ENCODE results near the gene SDK1. TPM values are rescaled to one million over a fixed set of nuclear protein-coding genes. Genes with fewer than 3 reads are reported as not detected.

SDK1 gene
- total and polyA plus RNA-seq, 4 experiments from 2014 or later = 0.06 to 0.26 TPM; not detected in 2

- Histone ChIP-seq H3K9me3 (ENCODE audit: control insufficient read depth in 1 of 2, low read length in 2 of 2) (no peaks in the 10 kb centered on the region), H3K27me3 (ENCODE audit: insufficient read depth, low read length) (no peaks in the 10 kb centered on the region), H3K4me3 (ENCODE audit: low read length in 2 of 2) (no peak overlapping the region), H3K4me1 (ENCODE audit: insufficient read depth, low read length) (no peaks in the 10 kb centered on the region), H3K36me3 (ENCODE audit: insufficient read depth, low read length) (no peaks in the 10 kb centered on the region), H3K27ac (ENCODE audit: low read depth, low read length) (no peak overlapping the region)
- Mint-ChIP-seq H3K27ac (no peak overlapping the region), H3K27me3 (peaks cover 3 to 12% of the 10 kb centered on the region in 2 donors), H3K4me1 (no peaks in the 10 kb centered on the region), H3K4me3 (no peak overlapping the region), H3K9me3 (no peaks in the 10 kb centered on the region), H3K36me3 (no peaks in the 10 kb centered on the region)
- ChIA-PET CTCF (ENCODE audit: partially characterized antibody) (no interaction called here), POLR2A (ENCODE audit: partially characterized antibody) (no interaction called here)
- no peak for DNase-seq
- intact Hi-C loops (cut with micrococcal nuclease) = no loop called here
Measured at GRCh38 chr7:3884543-3884942, 583.5 kb downstream of the SDK1 start.

- Mint-ChIP-seq H3K27me3 (peaks cover 1 to 8% of the 10 kb centered on the region in 2 donors), H3K36me3 (no peaks in the 10 kb centered on the region), H3K4me1 (no peaks in the 10 kb centered on the region), H3K27ac (no peak overlapping the region), H3K4me3 (no peak overlapping the region), H3K9me3 (no peaks in the 10 kb centered on the region)
- intact Hi-C loops (cut with micrococcal nuclease) = no loop called here
- Histone ChIP-seq H3K27me3 (ENCODE audit: insufficient read depth, low read length) (no peaks in the 10 kb centered on the region), H3K9me3 (ENCODE audit: control insufficient read depth in 1 of 2, low read length in 2 of 2) (no peaks in the 10 kb centered on the region), H3K27ac (ENCODE audit: low read depth, low read length) (no peak overlapping the region), H3K4me1 (ENCODE audit: insufficient read depth, low read length) (no peaks in the 10 kb centered on the region), H3K4me3 (ENCODE audit: low read length in 2 of 2) (no peak overlapping the region), H3K36me3 (ENCODE audit: insufficient read depth, low read length) (no peaks in the 10 kb centered on the region)
- no peak for DNase-seq
- POLR2A ChIA-PET (ENCODE audit: partially characterized antibody) = no interaction called here
- CTCF ChIA-PET (ENCODE audit: partially characterized antibody) = no interaction called here
Measured at GRCh38 chr7:3887096-3887690, 586.1 kb downstream of the SDK1 start.

GRCh38 chr7:3888096-3888495 is 587.0 kb downstream of the SDK1 start:
- ChIA-PET CTCF (ENCODE audit: partially characterized antibody) (no interaction called here), POLR2A (ENCODE audit: partially characterized antibody) (no interaction called here)
- H3K4me1 ChIP-seq (ENCODE audit: insufficient read depth, low read length) = no peaks in the 10 kb centered on the region
- no peak overlapping the region for H3K4me3 Mint-ChIP-seq
- DNase-seq = no peak
- no peaks in the 10 kb centered on the region for H3K4me1 Mint-ChIP-seq
- H3K27ac ChIP-seq (ENCODE audit: low read depth, low read length) = no peak overlapping the region
- no peaks in the 10 kb centered on the region for H3K9me3 Mint-ChIP-seq
- H3K36me3 ChIP-seq (ENCODE audit: insufficient read depth, low read length) = no peaks in the 10 kb centered on the region
- no peaks in the 10 kb centered on the region for H3K36me3 Mint-ChIP-seq
- intact Hi-C loops (cut with micrococcal nuclease) = no loop called here
- H3K4me3 ChIP-seq (ENCODE audit: low read length in 2 of 2) = no peak overlapping the region
- no peaks in the 10 kb centered on the region for H3K27me3 ChIP-seq (ENCODE audit: insufficient read depth, low read length)
- H3K9me3 ChIP-seq (ENCODE audit: control insufficient read depth in 1 of 2, low read length in 2 of 2) = no peaks in the 10 kb centered on the region
- H3K27ac Mint-ChIP-seq = no peak overlapping the region
- peaks cover 1 to 6% of the 10 kb centered on the region in 2 donors for H3K27me3 Mint-ChIP-seq

GRCh38 chr7:3892157-3892556 is 591.1 kb downstream of the SDK1 start:
- DNase-seq = no peak
- peaks cover 2% of the 10 kb centered on the region in 2 donors for H3K27me3 Mint-ChIP-seq
- no peaks in the 10 kb centered on the region for H3K9me3 ChIP-seq (ENCODE audit: control insufficient read depth in 1 of 2, low read length in 2 of 2)
- no peak overlapping the region for H3K4me3 ChIP-seq (ENCODE audit: low read length in 2 of 2)
- intact Hi-C loops (cut with micrococcal nuclease) = no loop called here
- H3K27me3 ChIP-seq (ENCODE audit: insufficient read depth, low read length) = no peaks in the 10 kb centered on the region
- no peaks in the 10 kb centered on the region for H3K4me1 Mint-ChIP-seq
- no peaks in the 10 kb centered on the region for H3K9me3 Mint-ChIP-seq
- no peak overlapping the region for H3K27ac ChIP-seq (ENCODE audit: low read depth, low read length)
- POLR2A ChIA-PET (ENCODE audit: partially characterized antibody) = no interaction called here
- H3K36me3 ChIP-seq (ENCODE audit: insufficient read depth, low read length) = no peaks in the 10 kb centered on the region
- no peaks in the 10 kb centered on the region for H3K4me1 ChIP-seq (ENCODE audit: insufficient read depth, low read length)
- no peaks in the 10 kb centered on the region for H3K36me3 Mint-ChIP-seq
- CTCF ChIA-PET (ENCODE audit: partially characterized antibody) = no interaction called here
- no peak overlapping the region for H3K27ac Mint-ChIP-seq
- H3K4me3 Mint-ChIP-seq = no peak overlapping the region

- no peaks in the 10 kb centered on the region for H3K9me3 ChIP-seq (ENCODE audit: control insufficient read depth in 1 of 2, low read length in 2 of 2)
- Mint-ChIP-seq H3K27ac (peak overlapping the region in 1 of 7 donors; percentile 69), H3K9me3 (no peaks in the 10 kb centered on the region), H3K27me3 (peaks cover 2% of the 10 kb centered on the region in 2 donors), H3K36me3 (no peaks in the 10 kb centered on the region), H3K4me1 (no peaks in the 10 kb centered on the region), H3K4me3 (no peak overlapping the region)
- DNase-seq = no peak
- no peak overlapping the region for H3K4me3 ChIP-seq (ENCODE audit: low read length in 2 of 2)
- POLR2A ChIA-PET (ENCODE audit: partially characterized antibody) = no interaction called here
- intact Hi-C loops (cut with micrococcal nuclease) = no loop called here
- H3K4me1 ChIP-seq (ENCODE audit: insufficient read depth, low read length) = no peaks in the 10 kb centered on the region
- H3K27ac ChIP-seq (ENCODE audit: low read depth, low read length) = no peak overlapping the region
- no peaks in the 10 kb centered on the region for H3K36me3 ChIP-seq (ENCODE audit: insufficient read depth, low read length)
- CTCF ChIA-PET (ENCODE audit: partially characterized antibody) = interaction anchor here (2.1 to 8.2 kb wide), 2 partner anchors 591 to 1028 kb away, joined by 14 to 62 read pairs; partner anchors contain the start of gene SDK1
- H3K27me3 ChIP-seq (ENCODE audit: insufficient read depth, low read length) = no peaks in the 10 kb centered on the region
Measured at GRCh38 chr7:3892686-3893085, 591.6 kb downstream of the SDK1 start.

GRCh38 chr7:3893151-3893788 is 592.2 kb downstream of the SDK1 start:
- Mint-ChIP-seq H3K4me1 (no peaks in the 10 kb centered on the region), H3K36me3 (no peaks in the 10 kb centered on the region), H3K27me3 (peaks cover 2% of the 10 kb centered on the region in 2 donors), H3K4me3 (no peak overlapping the region), H3K9me3 (no peaks in the 10 kb centered on the region), H3K27ac (no peak overlapping the region)
- POLR2A ChIA-PET (ENCODE audit: partially characterized antibody) = no interaction called here
- Histone ChIP-seq H3K4me3 (ENCODE audit: low read length in 2 of 2) (no peak overlapping the region), H3K4me1 (ENCODE audit: insufficient read depth, low read length) (no peaks in the 10 kb centered on the region), H3K36me3 (ENCODE audit: insufficient read depth, low read length) (no peaks in the 10 kb centered on the region), H3K9me3 (ENCODE audit: control insufficient read depth in 1 of 2, low read length in 2 of 2) (no peaks in the 10 kb centered on the region), H3K27me3 (ENCODE audit: insufficient read depth, low read length) (no peaks in the 10 kb centered on the region), H3K27ac (ENCODE audit: low read depth, low read length) (no peak overlapping the region)
- DNase-seq = no peak
- CTCF ChIA-PET (ENCODE audit: partially characterized antibody) = interaction anchor here (0.9 to 8.2 kb wide), 3 partner anchors 592 to 1028 kb away, joined by 3 to 62 read pairs (median 14); partner anchors contain the start of gene SDK1
- intact Hi-C loops (cut with micrococcal nuclease) = no loop called here

- intact Hi-C loops (cut with micrococcal nuclease) = no loop called here
- POLR2A ChIA-PET (ENCODE audit: partially characterized antibody) = no interaction called here
- no peaks in the 10 kb centered on the region for H3K4me1 Mint-ChIP-seq
- H3K4me3 ChIP-seq (ENCODE audit: low read length in 2 of 2) = no peak overlapping the region
- H3K4me1 ChIP-seq (ENCODE audit: insufficient read depth, low read length) = no peaks in the 10 kb centered on the region
- no peaks in the 10 kb centered on the region for H3K36me3 Mint-ChIP-seq
- no peak overlapping the region for H3K27ac Mint-ChIP-seq
- no peaks in the 10 kb centered on the region for H3K36me3 ChIP-seq (ENCODE audit: insufficient read depth, low read length)
- no peak for DNase-seq
- CTCF ChIA-PET (ENCODE audit: partially characterized antibody) = interaction anchor here (0.9 to 8.2 kb wide), 4 partner anchors 16 to 1029 kb away, joined by 3 to 62 read pairs (median 10); partner anchors contain the start of gene SDK1
- no peaks in the 10 kb centered on the region for H3K9me3 ChIP-seq (ENCODE audit: control insufficient read depth in 1 of 2, low read length in 2 of 2)
- H3K4me3 Mint-ChIP-seq = no peak overlapping the region
- no peaks in the 10 kb centered on the region for H3K27me3 ChIP-seq (ENCODE audit: insufficient read depth, low read length)
- H3K27ac ChIP-seq (ENCODE audit: low read depth, low read length) = no peak overlapping the region
- no peaks in the 10 kb centered on the region for H3K9me3 Mint-ChIP-seq
- H3K27me3 Mint-ChIP-seq = peaks cover 2% of the 10 kb centered on the region in 2 donors
Measured at GRCh38 chr7:3893789-3894153, 592.7 kb downstream of the SDK1 start.

Measured in CD4-positive, alpha-beta memory T cell (primary cell).